NCI-H187 treated with DMSO at 0.1 percent for 48 hours (cell line): ENCODE measurements around the gene TEX14.
"Not testable (repeated sequence)": the region's sequence is repeated elsewhere in the genome, so short reads cannot be mapped to it uniquely, and the experiment has no call there.

Experiments used
- DNase-seq: peaks from one replicate; lab custom pipeline; 2025; lab: John Stamatoyannopoulos, UW

TEX14 gene

GRCh38 chr17:58691701-58692238 is at the start of gene TEX14:
TSS of gene TEX14 (minus strand) at chr17:58692045. CDS start at chr17:58652001, 40,044 bp downstream.
- no peak for DNase-seq

- DNase-seq: no peak
These were observed 49.3 kb upstream of the TEX14 start for GRCh38 chr17:58741121-58741625.

DNA sequence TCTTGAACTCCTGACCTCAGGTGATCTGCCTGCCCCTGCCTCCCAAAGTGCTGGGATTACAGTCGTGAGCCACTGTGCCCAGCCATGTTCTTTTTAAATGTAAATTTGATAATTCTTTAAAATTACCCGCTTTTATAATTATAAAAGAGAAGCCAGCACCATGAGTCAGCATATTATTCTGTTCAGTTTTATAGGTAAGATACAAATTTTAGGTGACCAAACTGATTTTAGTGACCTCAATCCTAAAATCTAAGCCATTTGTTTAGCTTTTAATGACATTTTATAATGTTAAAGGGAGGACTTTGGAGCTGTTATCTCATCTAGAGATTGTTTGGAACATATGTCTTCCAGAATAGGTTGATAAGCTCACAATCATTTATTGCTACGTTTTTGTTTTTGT is 43.0 kb upstream of the TEX14 start:
- DNase-seq: no peak

GRCh38 chr17:58734040-58734439 is 42.2 kb upstream of the TEX14 start:
- no peak for DNase-seq

DNA sequence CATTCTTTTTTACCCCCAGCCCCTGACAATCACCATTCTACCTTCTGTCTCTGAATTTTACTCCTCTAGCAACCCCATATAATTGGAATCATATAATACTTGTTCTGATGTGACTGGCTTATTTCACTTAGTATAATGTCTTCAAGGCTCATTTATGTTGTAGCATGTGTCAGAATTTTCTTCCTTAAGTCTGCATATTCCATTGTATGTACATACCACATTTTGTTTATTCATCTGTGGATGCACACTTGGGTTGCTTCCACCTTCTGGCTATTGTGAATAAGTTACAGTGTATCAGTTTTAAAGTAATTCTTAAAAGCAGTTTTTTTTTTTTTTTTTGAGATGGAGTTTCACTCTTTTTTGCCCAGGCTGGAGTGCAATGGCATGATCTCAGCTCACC is 39.1 kb upstream of the TEX14 start:
- DNase-seq: no peak

DNA sequence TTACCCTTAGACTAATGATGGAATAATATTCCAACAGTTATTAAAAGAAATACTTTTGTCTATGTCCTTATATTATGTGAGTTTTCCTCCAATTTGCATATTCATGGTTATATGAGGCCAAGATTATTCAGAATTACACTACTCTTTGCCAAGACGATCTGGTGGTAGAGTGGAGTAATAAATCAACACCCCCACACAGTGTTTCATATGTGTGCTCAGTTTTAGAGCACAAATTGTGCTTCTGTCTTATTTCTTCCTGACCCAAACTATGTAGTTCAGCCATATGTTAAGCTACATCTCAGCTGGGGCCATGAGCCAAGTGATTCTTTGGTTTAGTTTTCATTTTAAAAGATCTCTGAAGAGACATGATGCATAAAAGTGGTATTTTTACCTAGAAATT is 37.0 kb upstream of the TEX14 start:
- no peak for DNase-seq

DNA sequence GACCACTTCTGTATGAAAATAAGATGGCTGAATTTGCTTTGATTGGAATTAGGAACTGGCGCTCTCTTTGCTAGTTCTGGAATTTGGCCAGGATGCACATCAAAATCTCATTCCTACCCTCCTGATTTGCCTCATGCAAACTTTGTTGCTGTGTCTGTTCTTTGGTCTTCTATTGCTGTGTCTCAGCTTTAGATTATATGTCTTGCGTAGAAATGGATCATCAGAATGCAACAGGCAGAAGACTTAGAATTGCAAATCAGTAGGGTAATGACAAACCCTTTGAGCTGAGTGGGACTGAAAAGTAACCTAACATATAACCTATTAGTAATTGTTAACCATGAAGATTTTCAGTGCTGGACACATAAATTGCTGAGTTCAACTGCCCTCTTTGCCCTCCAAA is 30.9 kb upstream of the TEX14 start:
- DNase-seq: no peak

- no peak for DNase-seq
These were observed 30.4 kb upstream of the TEX14 start for GRCh38 chr17:58722274-58722673.

- no peak for DNase-seq
These were observed 19.2 kb upstream of the TEX14 start for GRCh38 chr17:58710948-58711552.

DNA sequence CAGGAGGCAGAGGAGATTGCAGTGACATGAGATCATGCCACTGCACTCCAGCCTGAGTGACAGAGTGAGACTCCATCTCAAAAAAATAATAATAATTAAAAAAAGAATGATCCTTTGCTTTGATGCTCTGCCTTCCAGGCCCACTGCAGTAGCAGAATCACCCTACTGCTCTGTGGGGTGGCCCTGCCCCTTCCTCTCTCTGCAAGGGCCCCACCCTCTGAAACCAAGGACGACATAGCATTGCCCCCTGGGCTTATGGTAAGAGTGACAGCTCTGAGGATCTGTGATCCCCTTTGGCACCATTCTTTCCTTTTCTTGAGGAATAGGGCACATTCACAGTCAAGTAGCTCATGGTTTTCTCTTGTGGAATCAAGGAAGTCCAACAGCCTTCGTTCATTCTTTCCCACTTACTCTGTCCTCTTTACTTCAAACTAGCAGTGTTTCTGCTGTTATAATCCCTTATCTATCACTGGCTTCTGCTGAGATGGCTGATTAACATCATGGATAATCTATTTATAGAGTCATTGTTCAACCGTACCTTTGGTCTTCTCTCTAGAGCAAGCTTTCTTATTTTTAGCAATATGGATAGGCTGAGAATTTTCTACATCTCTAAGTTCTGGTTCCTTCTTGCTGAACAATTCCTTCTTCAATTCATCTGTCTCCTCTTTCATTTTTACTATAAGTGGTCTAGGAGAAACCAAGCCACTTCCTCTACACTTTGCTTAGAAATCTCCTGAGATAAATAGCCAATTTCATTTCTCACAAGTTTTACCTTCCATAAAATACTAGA is 14.7 kb upstream of the TEX14 start:
- DNase-seq: no peak

DNA sequence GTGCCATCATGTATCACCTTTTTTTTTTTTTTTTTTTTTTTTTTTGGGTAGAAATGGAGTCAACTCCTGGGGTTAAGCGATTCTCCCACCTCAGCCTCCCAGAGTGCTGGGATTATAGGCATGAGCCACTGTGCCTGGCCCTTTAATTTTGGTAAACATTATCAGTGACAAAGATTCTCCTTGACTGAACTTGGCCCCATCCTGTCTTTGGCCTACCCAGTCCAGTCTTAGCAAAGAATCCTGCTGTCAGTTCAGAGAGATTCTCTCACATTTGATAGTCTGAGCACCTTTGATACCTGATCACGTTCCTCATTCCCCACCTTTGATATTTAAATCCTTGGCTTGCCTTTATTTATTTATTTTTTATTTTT is 12.1 kb upstream of the TEX14 start:
- no peak for DNase-seq

- DNase-seq: no peak
These were observed 11.5 kb upstream of the TEX14 start for GRCh38 chr17:58703137-58703915.

DNA sequence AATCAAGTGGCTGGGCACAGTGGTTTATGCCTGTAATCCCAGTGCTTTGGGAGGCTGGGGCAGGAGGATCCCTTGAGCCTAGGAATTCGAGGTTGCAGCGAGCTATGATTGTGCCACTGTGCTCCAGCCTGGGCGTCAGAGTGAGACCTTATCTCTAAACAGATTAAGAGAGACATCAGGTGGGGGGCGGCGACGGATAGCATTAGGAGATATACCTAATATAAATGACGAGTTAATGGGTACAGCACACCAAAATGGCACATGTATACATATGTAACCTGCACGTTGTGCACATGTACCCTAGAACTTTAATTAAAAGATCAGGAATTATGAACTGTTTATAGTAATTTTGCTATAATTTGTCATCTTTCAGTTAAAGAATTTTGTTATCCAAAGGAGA is 10.9 kb upstream of the TEX14 start:
- DNase-seq: no peak

DNA sequence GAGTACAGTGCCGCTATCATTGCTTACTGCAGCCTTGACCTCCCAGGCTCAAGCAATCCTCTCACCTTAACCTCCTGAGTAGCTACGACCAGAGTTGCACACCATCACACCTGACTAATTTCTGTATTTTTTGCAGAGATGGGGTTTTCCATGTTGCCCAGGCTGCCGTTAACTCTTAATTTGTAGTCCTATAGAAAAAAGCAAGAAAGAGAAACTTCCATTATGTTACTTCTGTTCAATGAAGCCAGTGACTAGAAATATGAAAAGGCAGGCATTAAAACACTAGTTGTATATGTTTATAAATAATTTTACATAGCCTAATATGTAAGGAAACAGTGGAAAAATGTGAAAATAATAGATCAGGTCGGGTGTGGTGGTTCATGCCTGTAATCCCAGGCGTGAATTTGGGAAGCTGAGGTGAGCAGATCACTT is 10.2 kb upstream of the TEX14 start:
- DNase-seq: no peak

GRCh38 chr17:58699771-58700170 is 7.9 kb upstream of the TEX14 start:
- no peak for DNase-seq

DNA sequence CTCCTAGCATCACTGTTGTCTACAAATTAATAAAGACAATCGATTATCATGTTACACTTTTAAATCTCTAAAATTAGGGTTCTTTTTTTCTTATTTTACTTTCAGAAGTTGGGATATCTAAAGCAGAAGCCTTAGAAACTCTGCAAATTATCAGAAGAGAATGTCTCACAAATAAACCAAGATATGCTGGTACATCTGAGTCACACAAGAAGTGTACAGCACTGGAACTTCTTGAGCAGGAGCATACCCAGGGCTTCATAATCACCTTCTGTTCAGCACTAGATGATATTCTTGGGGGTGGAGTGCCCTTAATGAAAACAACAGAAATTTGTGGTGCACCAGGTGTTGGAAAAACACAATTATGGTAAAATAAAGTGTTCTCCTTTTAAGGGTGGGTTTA is 3.0 kb upstream of the TEX14 start:
- DNase-seq: no peak

DNA sequence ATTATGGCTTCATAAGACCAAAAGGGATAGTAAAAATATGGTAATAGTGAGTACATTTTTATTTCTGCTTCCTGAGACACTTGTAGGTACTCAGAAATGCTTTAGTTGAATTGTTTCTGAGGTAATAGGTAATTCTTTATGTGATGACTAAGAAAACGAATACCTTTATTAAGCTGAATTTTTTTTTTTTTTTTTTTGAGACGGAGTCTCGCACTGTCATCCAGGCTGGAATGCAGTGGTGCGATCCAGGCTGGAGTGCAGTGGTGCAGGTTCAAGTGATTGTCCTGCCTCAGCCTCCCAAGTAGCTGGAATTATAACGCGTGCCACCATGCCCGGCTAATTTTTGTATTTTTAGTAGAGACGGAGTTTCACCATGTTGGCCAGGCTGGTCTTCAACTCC is 2.5 kb upstream of the TEX14 start:
- DNase-seq: no peak

- DNase-seq: no peak
These were observed 1.9 kb upstream of the TEX14 start for GRCh38 chr17:58693751-58694150.

DNA sequence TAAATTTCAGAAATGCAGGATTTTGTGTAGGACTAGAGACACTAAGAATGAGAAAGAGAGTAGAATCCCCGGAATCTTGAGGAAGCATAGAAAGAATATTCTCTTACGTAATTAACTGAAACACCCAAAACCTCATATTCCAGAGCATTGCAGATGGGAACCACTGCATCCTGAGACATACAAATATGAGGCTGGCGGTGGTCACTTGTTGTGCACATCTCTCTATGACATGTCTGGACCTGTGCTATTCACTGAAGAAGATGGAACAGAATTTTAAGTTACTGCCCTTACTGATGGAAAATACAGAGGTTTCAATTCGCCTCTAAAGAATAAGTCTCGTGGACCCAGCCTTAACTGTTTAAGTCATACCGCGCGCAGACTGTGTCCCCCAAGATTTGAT is 1.4 kb upstream of the TEX14 start:
- no peak for DNase-seq

DNA sequence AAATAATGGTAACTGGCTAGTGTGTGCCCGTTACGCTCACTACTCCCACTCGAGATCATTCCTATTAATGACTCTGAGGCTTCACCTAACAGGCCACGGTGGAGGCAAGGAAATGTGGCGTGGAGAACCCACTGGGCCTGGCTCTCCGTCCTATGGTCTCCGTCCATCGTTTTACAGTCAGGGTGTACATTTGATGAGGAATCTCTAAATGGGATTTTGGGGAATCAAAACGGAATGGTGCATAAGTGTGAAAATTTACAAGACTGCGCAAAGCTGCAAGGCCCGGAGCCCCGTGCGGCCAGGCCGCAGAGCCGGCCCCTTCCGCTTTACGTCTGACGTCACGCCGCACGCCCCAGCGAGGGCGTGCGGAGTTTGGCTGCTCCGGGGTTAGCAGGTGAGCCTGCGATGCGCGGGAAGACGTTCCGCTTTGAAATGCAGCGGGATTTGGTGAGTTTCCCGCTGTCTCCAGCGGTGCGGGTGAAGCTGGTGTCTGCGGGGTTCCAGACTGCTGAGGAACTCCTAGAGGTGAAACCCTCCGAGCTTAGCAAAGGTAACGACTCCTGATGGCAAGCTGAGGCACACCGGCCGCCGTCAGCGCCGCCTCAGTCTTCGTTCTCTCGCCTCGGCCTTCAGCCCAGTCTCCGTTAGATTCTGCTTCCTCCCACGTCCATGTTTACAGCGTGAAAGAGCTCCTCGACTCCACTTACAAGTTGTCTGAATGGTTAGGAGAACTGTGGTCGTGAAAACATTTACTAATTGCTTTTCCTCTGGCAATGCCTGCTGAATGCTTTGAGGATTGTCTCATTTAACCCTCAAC is 602 bp upstream of the TEX14 start, which contains the start of gene RAD51C:
Gene RAD51C, plus strand, starts transcription at position 364 of the 817 bp plus-strand sequence. Its CDS starts 42 bp downstream, at position 406.
- peak; percentile 34 for DNase-seq

- DNase-seq: not testable (repeated sequence)
These were observed 1.8 kb downstream of the TEX14 start for GRCh38 chr17:58690033-58690432.

DNA sequence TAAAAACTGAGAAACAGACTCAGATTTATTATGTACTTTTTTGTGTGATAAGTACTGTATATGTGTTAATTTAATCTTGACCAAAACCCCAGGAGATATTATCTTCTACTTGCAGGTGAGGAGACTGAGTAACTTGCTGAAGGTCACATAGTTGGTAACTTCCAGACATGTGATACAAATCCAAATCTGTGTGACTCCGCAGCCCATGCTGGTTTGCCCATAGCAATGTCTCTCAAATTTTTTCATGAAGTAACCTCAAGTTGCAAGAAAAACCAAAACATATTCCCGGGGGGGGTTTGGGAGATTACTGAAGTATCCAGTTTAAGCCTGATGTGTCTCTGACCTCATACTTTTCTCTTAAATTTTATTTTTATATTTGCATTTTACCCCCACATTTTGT is 3.3 kb downstream of the TEX14 start:
- DNase-seq: no peak
